GM18507 (cell line): ENCODE measurements around the gene GRXCR2.
"Not testable (repeated sequence)": the region's sequence is repeated elsewhere in the genome, so short reads cannot be mapped to it uniquely, and the experiment has no call there.

ENCODE experiments used
- DNase-seq: peaks from one replicate; pipeline ENCODE4 v3.0.0; 2011; ENCODE audit warnings: low read depth; ENCODE audit not compliant: insufficient read length; ENCODE audit errors: extremely low spot score
- FAIRE-seq: peaks from 2 replicates; lab custom pipeline; 2011; peaks lifted over from hg19 to GRCh38; lab: Jason Lieb, UNC

The GRXCR2 gene

GRCh38 chr5:145889611-145890010 is 16.8 kb upstream of the GRXCR2 start:
- DNase-seq, result no peak
- FAIRE-seq, result no peak

GRCh38 chr5:145887976-145888574 is 15.3 kb upstream of the GRXCR2 start:
- no peak for DNase-seq
- peak; percentile 18 for FAIRE-seq

- DNase-seq, result no peak
- no peak for FAIRE-seq
These were observed 14.4 kb upstream of the GRXCR2 start for GRCh38 chr5:145887217-145887616.

DNA sequence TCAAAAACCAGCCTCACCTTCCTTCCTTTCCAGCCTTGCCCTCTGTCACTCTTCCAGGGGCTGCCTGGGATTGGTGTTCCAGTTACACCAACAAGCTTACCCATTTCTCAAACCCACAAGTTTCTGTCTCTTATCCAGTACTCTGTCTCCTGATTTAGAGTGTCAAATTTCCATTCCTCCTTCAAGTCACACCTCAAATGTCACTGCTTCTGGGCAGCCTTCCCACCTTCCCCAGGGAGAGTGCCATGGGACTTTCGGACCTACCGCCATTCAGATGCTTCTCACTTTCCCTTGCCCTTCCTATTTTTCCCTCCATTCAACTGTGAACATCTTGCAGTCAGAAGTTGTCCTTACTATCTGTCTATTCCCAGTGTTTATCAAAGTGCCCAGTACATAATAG is 2.0 kb upstream of the GRXCR2 start:
- DNase-seq (no peak), FAIRE-seq (no peak)

DNA sequence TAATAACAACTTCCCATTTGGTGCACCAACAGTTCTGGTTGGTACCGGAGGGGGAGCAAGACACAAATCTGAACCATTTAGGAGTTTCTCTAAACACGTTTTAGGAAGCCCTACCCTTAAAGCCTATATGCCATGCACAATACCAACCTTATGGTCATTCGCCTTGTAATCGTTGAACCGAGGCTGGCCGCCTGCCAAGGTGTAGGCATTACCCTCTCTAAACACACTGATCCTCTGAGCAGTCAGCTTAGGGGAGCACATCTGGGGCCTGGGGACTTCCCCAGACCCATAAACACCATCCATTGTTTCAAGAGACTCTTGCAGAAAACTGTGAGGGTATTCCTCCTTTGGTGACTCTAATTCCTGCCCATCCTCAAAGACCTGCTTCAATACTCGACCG is 328 bp downstream of the GRXCR2 start:
- DNase-seq (no peak), FAIRE-seq (no peak)

GRCh38 chr5:145869753-145870152 is 3.1 kb downstream of the GRXCR2 start:
- no peak for FAIRE-seq
- DNase-seq, result no peak

- FAIRE-seq (no peak), DNase-seq (no peak)
These were observed 5.0 kb downstream of the GRXCR2 start for GRCh38 chr5:145867806-145868205.

DNA sequence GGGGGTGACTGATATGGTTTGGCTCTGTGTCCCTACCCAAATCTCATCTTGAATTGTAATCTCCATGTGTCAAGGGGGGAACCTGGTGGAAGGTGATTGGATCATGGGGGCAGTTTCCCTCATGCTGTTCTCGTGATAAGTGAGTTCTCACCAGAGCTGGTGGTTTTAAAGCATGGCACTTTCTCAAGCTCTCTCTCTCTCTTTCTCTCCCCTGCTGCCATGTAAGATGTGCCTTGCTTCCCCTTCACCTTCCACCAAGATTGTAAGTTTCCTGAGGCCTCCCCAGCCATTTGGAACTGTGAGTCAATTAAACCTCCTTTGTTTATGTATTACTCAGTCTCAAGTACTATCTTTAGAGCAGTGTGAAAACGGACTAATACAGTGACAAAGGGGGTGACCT is 8.4 kb downstream of the GRXCR2 start:
- not testable (repeated sequence) for FAIRE-seq, DNase-seq

GRCh38 chr5:145863003-145863402 is 9.8 kb downstream of the GRXCR2 start:
- no peak for DNase-seq
- FAIRE-seq, result no peak

DNA sequence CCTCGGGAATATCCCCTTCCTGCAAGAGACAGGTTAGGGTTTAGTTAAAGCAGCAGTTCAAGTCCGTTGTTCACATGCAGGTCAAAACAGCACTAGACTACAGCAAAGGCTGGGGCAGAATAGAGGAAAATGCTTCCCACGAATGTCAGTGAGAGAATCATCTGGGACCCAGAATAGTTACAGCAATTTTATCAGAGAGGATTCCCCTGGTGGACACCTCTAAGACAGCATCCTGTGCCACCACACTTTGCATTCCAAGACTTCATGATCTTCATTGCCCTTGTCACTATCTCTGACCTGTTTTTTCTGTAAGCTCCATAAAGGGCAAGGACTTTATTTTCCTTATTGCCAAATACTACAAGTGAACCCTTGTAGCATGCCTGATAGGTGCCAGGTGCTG is 12.9 kb downstream of the GRXCR2 start:
- no peak for DNase-seq
- no peak for FAIRE-seq

GRCh38 chr5:145859453-145859852 is 13.4 kb downstream of the GRXCR2 start:
- FAIRE-seq, result no peak
- DNase-seq, result no peak

GRCh38 chr5:145858959-145859358 is 13.9 kb downstream of the GRXCR2 start:
- no peak for FAIRE-seq
- DNase-seq, result no peak

DNA sequence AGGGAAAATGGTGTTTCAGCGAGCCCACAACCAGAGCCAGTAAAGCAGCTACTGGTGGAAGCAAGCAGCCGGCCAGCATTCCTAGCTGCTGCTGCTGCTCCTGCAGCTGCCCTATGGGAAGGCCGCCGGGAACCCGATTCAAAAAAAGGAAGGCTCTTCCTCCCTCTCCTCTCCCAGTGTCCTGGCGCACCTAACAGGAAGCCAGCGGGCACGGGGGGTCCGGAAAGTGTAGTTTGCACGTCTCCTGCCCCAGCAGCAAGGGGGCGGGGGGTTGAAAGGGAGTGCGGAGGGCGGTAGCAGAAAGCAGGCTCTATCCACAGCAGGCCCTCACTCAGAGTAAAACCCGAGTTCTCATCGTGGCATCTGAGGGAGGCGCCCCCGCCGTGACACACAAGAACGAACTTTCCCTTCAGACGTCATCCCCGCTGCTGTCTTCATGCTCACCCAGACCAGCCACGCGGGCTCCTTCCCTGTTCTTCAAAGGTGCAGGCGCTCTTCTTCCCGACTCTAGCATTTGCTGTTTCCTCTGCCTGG is 16.5 kb downstream of the GRXCR2 start:
- FAIRE-seq (no peak), DNase-seq (no peak)

DNA sequence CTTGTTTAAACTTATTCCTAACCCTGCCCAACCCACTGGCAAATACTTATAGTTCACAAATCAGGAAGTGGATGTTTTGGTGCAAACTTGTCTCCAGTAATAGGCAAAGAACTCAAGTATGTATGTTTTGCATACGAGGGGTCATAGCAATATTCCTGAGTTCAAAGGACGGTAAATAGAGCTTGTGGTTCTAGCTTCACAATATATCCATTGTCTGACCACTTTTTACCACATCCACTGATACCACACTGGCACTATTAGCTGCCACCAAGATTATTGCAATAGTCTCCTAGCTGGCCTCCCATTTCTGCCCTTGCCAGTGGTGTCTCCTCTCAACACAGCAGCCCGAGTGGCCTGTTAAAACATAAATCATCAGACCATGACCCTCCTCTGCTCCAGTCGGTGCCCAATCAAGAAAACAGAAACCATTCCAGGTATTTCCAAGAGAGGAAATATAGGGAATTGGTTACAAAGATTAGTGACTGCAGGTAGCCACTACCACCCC is 17.0 kb downstream of the GRXCR2 start:
- DNase-seq (no peak), FAIRE-seq (no peak)

DNA sequence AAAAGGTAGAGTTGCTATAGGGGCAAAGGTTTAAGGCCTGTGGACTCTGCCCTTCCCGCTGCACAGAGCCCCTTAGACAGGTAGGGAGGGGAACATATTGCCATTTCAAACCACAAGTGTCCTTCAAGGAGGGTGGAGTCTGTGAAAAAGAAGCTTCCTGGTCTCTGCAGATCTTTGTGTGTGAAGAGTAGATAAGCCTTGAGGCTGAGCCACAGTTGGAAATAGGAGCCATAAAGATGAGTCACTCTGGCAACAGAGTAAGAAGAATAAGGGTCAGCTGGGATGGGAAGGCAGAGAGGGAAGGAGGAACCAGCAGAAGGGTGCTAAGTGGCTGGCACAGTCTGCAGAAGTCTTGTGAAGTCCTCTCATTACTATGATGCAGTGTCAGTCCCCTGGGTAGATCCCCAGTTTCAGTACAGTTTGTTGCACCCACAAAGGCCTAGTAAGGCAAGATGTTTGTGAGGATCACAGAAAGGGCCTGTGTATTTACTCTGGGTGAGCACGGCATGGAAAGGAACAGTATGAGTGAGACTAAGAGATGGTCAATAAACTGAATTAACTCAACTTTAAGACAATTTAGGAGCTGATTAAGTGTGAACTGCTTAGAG is 18.1 kb downstream of the GRXCR2 start:
- DNase-seq (no peak), FAIRE-seq (no peak)

DNA sequence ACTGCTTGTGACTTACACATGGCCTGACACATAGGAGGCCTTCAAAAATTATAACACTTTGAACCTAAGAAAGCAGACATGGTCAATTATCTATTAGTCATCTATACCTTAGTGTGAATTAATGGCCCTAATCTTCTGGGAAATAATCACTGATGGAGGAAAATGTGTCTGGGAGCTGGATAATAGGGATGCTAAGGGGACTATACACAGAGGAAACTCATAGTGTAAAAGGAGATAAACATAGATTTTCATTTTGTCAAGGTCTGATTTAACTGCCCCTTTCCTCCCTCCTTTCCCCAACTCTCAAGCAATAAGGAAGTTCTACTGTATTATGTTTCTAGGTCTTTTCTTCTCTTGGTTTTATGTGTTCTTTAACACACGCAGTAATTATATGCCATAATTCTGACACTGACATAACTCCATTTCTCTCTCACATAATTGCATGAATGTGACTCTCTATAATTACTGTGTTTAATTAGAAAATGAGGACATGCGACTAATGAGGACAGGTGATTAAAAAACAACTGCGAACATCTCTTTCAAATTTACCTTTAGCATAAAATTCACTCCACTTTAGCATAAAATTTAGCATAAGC is 18.9 kb downstream of the GRXCR2 start:
- DNase-seq (no peak), FAIRE-seq (no peak)

GRCh38 chr5:145852990-145853389 is 19.8 kb downstream of the GRXCR2 start:
- DNase-seq, result no peak
- FAIRE-seq, result no peak

- DNase-seq, result no peak
- no peak for FAIRE-seq
These were observed 24.0 kb downstream of the GRXCR2 start for GRCh38 chr5:145848854-145849253.

GRCh38 chr5:145847499-145848497 is 25.0 kb downstream of the GRXCR2 start:
- FAIRE-seq (no peak), DNase-seq (no peak)

- DNase-seq (no peak), FAIRE-seq (no peak)
These were observed 26.7 kb downstream of the GRXCR2 start for GRCh38 chr5:145846081-145846480.
